Keratinocyte (primary cell): ENCODE measurements around the gene ACSF3. TPM values are rescaled to one million over a fixed set of nuclear protein-coding genes. Genes with fewer than 3 reads are reported as not detected.
"Not testable (repeated sequence)": the region's sequence is repeated elsewhere in the genome, so short reads cannot be mapped to it uniquely, and the experiment has no call there.

ENCODE experiments used
- DNase-seq: peaks from one replicate; pipeline ENCODE4 v3.0.0-alpha.2; 2011; ENCODE audit warnings: low read depth, missing footprints, low spot score
- FAIRE-seq: peaks from 2 replicates; lab custom pipeline; 2011; peaks lifted over from hg19 to GRCh38; lab: Jason Lieb, UNC
- H2AFZ ChIP-seq: 2 replicates; pipeline ENCODE4 v1.6.0; 2012; ENCODE audit warnings: low read length, control low read depth, inconsistent platforms; ENCODE audit not compliant: control insufficient read depth
- H3K27ac ChIP-seq: 2 replicates; pipeline ENCODE4 v1.5.1; 2011; ENCODE audit warnings: low read length; ENCODE audit not compliant: control insufficient read depth, insufficient read depth
- H3K27me3 ChIP-seq: 3 replicates; pipeline ENCODE4 v1.6.0; 2011; ENCODE audit warnings: low read length; ENCODE audit not compliant: control insufficient read depth, insufficient read depth; ENCODE audit errors: extremely low read depth
- H3K36me3 ChIP-seq, 2 experiments: 2 replicates in 1 of 2; 3 replicates in 1 of 2; pipeline ENCODE4 v1.5.1; 2011; ENCODE audit warnings: low read length in 2 of 2, mild to moderate bottlenecking in 1 of 2; ENCODE audit not compliant: control insufficient read depth in 2 of 2, insufficient read depth in 2 of 2; ENCODE audit errors: extremely low read depth in 1 of 2
- H3K4me1 ChIP-seq: 3 replicates; pipeline ENCODE4 v1.5.1; 2011; ENCODE audit warnings: low read length; ENCODE audit not compliant: control insufficient read depth, insufficient read depth; ENCODE audit errors: extremely low read depth
- H3K4me2 ChIP-seq: 3 replicates; pipeline ENCODE4 v1.6.0; 2011; ENCODE audit warnings: low read depth, low read length; ENCODE audit not compliant: control insufficient read depth, insufficient read depth; ENCODE audit errors: extremely low read depth
- H3K4me3 ChIP-seq, 3 experiments: fragments of 200-600 bp in 1 of 3; sonication (generic) in 1 of 3; 2 replicates in 2 of 3; 3 replicates in 1 of 3; pipeline ENCODE4 v1.5.1; 2011 to 2016; ENCODE audit warnings: low read length in 3 of 3, mild to moderate bottlenecking in 3 of 3, control low read depth in 2 of 3, inconsistent platforms in 1 of 3, low read depth in 1 of 3, mixed read lengths in 1 of 3, mixed run types in 1 of 3, moderate library complexity in 1 of 3; ENCODE audit not compliant: control insufficient read depth in 2 of 3, insufficient read depth in 2 of 3; ENCODE audit errors: extremely low read depth in 1 of 3
- H3K79me2 ChIP-seq: 2 replicates; pipeline ENCODE4 v1.6.0; 2012; ENCODE audit warnings: low read length; ENCODE audit not compliant: control insufficient read depth, insufficient read depth
- H3K9ac ChIP-seq: 3 replicates; pipeline ENCODE4 v1.6.0; 2011; ENCODE audit warnings: low read length; ENCODE audit not compliant: control insufficient read depth, insufficient read depth; ENCODE audit errors: extremely low read depth
- H3K9me1 ChIP-seq: 3 replicates; pipeline ENCODE4 v1.6.0; 2011; ENCODE audit warnings: low read length; ENCODE audit not compliant: control insufficient read depth, insufficient read depth; ENCODE audit errors: extremely low read depth
- H3K9me3 ChIP-seq: 2 replicates; pipeline ENCODE4 v1.5.1; 2012; ENCODE audit warnings: low read depth, low read length; ENCODE audit not compliant: control insufficient read depth
- H4K20me1 ChIP-seq: 3 replicates; pipeline ENCODE4 v1.6.0; 2011; ENCODE audit warnings: low read length; ENCODE audit not compliant: control insufficient read depth, insufficient read depth; ENCODE audit errors: extremely low read depth
- EZH2 ChIP-seq: IDR thresholded peaks from one replicate; pipeline ENCODE4 v1.6.1; 2012; ENCODE audit warnings: inconsistent platforms, mild to moderate bottlenecking, low read length, moderate library complexity
- dilution Hi-C: fragments of 300-500 bp; cut with MboI; formaldehyde crosslinking; loops from one replicate; pipeline ENCODE4 v1.7.0; 2020; ENCODE audit warnings: low sequenced_read_pairs; ENCODE audit not compliant: extremely low pct_ligation_motif_present
- polyA plus RNA-seq, 5 experiments: library from polyadenylated mRNA; depleted of rRNA in 3 of 5; stranded (reverse) in 3 of 5; stranded (forward) in 1 of 5; unstranded in 1 of 5; fragments of >200 nt; gene quantifications; 1 replicate in 1 of 5; 2 replicates in 3 of 5; 3 replicates in 1 of 5; pipeline versions ENCODE4 v1.2.1 to v1.2.3, GENCODE V29; 2011 to 2012; ENCODE audit warnings: missing spikeins in 2 of 5, low read depth in 1 of 5, low replicate concordance in 1 of 5
- TF ChIP-seq, protein P1 (sequence below), 3 experiments: IDR thresholded peaks in 1 of 3; conservative IDR thresholded peaks in 1 of 3; optimal IDR thresholded peaks in 1 of 3; 2 replicates in 2 of 3; 3 replicates in 1 of 3; pipeline versions ENCODE3 to v1.5.1; 2011; ENCODE audit warnings: low read length in 3 of 3, mild to moderate bottlenecking in 3 of 3, moderate library complexity in 2 of 3, control low read depth in 1 of 3, inconsistent platforms in 1 of 3; ENCODE audit not compliant: insufficient read depth in 2 of 3; ENCODE audit errors: extremely low read depth in 1 of 3

The ACSF3 gene
- polyA plus RNA-seq, 1 donor (not counting 4 experiments of a cell fraction or from before 2014, with no cell fraction given), result 13.4 TPM

DNA sequence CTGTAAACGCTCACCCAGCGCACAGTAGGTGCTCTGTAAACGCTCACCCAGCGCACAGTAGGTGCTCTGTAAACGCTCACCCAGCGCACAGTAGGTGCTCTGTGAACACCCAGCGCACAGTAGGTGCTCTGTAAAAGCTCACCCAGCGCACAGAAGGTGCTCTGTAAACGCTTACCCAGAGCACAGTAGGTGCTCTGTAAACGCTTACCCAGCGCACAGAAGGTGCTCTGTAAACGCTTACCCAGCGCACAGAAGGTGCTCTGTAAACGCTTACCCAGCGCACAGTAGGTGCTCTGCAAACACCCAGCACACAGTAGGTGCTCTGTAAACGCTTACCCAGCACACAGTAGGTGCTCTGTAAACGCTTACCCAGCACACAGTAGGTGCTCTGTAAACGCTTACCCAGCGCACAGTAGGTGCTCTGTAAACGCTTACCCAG lies 93.0 kb downstream of the ACSF3 start:
- H3K27ac ChIP-seq, H3K36me3 ChIP-seq, H3K4me1 ChIP-seq, H3K4me2 ChIP-seq, FAIRE-seq, H3K9me3 ChIP-seq, H3K4me3 ChIP-seq, DNase-seq, H4K20me1 ChIP-seq, dilution Hi-C loops, H3K9ac ChIP-seq, H3K79me2 ChIP-seq, H3K9me1 ChIP-seq, H2AFZ ChIP-seq: not testable (repeated sequence)
- H3K27me3 ChIP-seq, result peaks cover 19% of the 10 kb centered on the region

DNA sequence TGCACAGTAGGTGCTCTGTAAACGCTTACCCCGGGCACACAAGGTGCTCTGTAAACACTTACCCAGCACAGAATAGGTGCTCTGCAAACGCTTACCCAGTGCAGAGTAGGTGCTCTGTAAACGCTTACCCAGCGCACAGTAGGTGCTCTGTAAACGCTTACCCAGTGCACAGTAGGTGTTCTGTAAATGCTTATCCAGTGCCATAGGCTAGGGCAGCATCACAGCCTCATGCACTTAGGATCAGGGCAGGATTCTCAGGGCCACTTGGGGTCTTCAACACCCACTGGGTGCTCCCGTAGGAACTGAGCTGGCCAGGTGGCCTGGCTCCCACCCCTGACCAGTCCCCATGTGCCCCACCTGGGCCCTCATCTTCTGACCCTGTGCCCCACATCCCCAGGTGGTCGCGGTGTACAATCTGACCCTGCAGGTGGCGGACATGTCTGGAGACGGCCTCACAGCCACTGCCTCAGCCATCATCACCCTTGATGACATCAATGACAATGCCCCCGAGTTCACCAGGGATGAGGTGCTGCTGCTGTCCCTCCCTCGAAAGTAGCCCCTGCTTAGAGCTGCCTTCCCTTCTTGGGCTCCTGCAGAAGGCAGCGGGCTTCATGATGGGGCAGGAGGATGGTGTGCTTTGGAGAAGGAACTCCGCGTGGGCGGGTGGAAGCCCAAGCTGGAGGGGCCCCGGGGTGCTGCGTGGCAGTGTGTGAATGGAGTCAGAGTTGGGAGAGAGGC lies 93.5 kb downstream of the ACSF3 start:
- no peaks in the 10 kb centered on the region for H3K36me3 ChIP-seq
- no peak overlapping the region for H2AFZ ChIP-seq
- H3K4me2 ChIP-seq, result no peak overlapping the region
- H3K27ac ChIP-seq, result no peak overlapping the region
- no peak overlapping the region for H3K9ac ChIP-seq
- no peaks in the 10 kb centered on the region for H3K9me3 ChIP-seq
- TF ChIP-seq EZH2, result no peak
- TF ChIP-seq, protein P1, sequence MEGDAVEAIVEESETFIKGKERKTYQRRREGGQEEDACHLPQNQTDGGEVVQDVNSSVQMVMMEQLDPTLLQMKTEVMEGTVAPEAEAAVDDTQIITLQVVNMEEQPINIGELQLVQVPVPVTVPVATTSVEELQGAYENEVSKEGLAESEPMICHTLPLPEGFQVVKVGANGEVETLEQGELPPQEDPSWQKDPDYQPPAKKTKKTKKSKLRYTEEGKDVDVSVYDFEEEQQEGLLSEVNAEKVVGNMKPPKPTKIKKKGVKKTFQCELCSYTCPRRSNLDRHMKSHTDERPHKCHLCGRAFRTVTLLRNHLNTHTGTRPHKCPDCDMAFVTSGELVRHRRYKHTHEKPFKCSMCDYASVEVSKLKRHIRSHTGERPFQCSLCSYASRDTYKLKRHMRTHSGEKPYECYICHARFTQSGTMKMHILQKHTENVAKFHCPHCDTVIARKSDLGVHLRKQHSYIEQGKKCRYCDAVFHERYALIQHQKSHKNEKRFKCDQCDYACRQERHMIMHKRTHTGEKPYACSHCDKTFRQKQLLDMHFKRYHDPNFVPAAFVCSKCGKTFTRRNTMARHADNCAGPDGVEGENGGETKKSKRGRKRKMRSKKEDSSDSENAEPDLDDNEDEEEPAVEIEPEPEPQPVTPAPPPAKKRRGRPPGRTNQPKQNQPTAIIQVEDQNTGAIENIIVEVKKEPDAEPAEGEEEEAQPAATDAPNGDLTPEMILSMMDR (optimal IDR thresholded peaks at IDR 0.05 in 1 of 3, IDR thresholded peaks at IDR 0.05 in 1 of 3, conservative IDR thresholded peaks at IDR 0.05 in 1 of 3; ENCODE audit: extremely low read depth in 1 of 3, insufficient read depth in 2 of 3, low read length in 3 of 3), result no peak
- dilution Hi-C loops, result no loop called here
- no peak overlapping the region for H3K4me3 ChIP-seq
- H4K20me1 ChIP-seq, result peaks cover 4% of the 10 kb centered on the region
- DNase-seq (no peak), FAIRE-seq (no peak)
- no peaks in the 10 kb centered on the region for H3K79me2 ChIP-seq
- H3K27me3 ChIP-seq, result peaks cover 21% of the 10 kb centered on the region
- H3K4me1 ChIP-seq, result no peaks in the 10 kb centered on the region
- H3K9me1 ChIP-seq, result no peaks in the 10 kb centered on the region
